Gastrocnemius medialis (tissue), 4 donors: ENCODE data around the gene GABRA5. TPM values are rescaled to one million over a fixed set of nuclear protein-coding genes. Genes with fewer than 3 reads are reported as not detected.
"Not testable (repeated sequence)": the region's sequence is repeated elsewhere in the genome, so short reads cannot be mapped to it uniquely, and the experiment has no call there.

ENCODE experiments used
- ATAC-seq, 2 donors: fragments of 150-250 bp; one replicate each; pipeline ENCODE4 v1.9.1; 2016
- DNase-seq, 2 donors: peaks; one replicate each; pipeline ENCODE4 v3.0.0-alpha.2; 2019
- H3K27ac ChIP-seq, 4 donors: fragments of 200-600 bp; sonication (generic); 1 replicate in 1 of 4; 2 replicates in 3 of 4; pipeline ENCODE4 v1.5.1; 2016 to 2018; ENCODE audit warnings: mild to moderate bottlenecking in 2 of 4, moderate library complexity in 1 of 4
- H3K27me3 ChIP-seq, 3 donors: fragments of 200-600 bp; sonication (generic) in 2 of 3; 1 replicate in 1 of 3; 2 replicates in 2 of 3; pipeline versions ENCODE4 v1.5.1 to v1.6.0; 2016 to 2019; ENCODE audit warnings: mild to moderate bottlenecking in 1 of 3, moderate library complexity in 1 of 3
- H3K36me3 ChIP-seq, 2 donors: fragments of 200-600 bp; sonication (generic) in 1 of 2; one replicate each; pipeline ENCODE4 v1.5.1; 2017 to 2018
- H3K4me1 ChIP-seq, 2 donors: fragments of 200-600 bp; sonication (generic) in 1 of 2; one replicate each; pipeline ENCODE4 v1.5.1; 2016 to 2017; ENCODE audit warnings: mild to moderate bottlenecking in 2 of 2
- H3K4me3 ChIP-seq, 4 donors: fragments of 200-600 bp; sonication (generic) in 3 of 4; 1 replicate in 1 of 4; 2 replicates in 3 of 4; pipeline ENCODE4 v1.5.1; 2016 to 2019; ENCODE audit warnings: mild to moderate bottlenecking in 2 of 4
- H3K9me3 ChIP-seq, 3 donors: fragments of 200-600 bp; sonication (generic) in 2 of 3; 1 replicate in 1 of 3; 2 replicates in 2 of 3; pipeline ENCODE4 v1.5.1; 2016 to 2019
- POLR2A ChIP-seq, 2 donors: fragments of 450-650 bp; IDR thresholded peaks; one replicate each; pipeline ENCODE4 v1.6.1; 2017; ENCODE audit warnings: antibody characterized with exemption in 2 of 2, mild to moderate bottlenecking in 2 of 2, moderate library complexity in 2 of 2
- in situ Hi-C, 4 donors: fragments of 200-750 bp; cut with MboI; loops; one replicate each; pipeline versions ENCODE4 v1.15.0 to v1.8.0; 2017; ENCODE audit warnings: low sequenced_read_pairs in 4 of 4
- intact Hi-C: fragments of 100-400 bp; cut with DNase I; formaldehyde crosslinking; loops from one replicate; pipeline ENCODE4 v1.15.1; 2023; ENCODE audit warnings: low total_unique reads
- total RNA-seq, 4 donors: library from RNA; depleted of rRNA; stranded (reverse); fragments of >200 nt; gene quantifications; one replicate each; pipeline versions ENCODE4 v1.1.0 to v1.2.3, GENCODE V29; 2016
- TF ChIP-seq, protein P1 (sequence below), 5 experiments: fragments of 450-650 bp in 3 of 5; fragments of 200-600 bp in 2 of 5; sonication (generic) in 2 of 5; IDR thresholded peaks in 4 of 5; conservative IDR thresholded peaks in 1 of 5; 1 replicate in 4 of 5; 2 replicates in 1 of 5; pipeline ENCODE4 v1.5.1; 2016 to 2019; ENCODE audit warnings: antibody characterized with exemption in 5 of 5, mild to moderate bottlenecking in 3 of 5, moderate library complexity in 3 of 5

Gene GABRA5
- total RNA-seq, 4 donors from 2014 or later, result not detected

DNA sequence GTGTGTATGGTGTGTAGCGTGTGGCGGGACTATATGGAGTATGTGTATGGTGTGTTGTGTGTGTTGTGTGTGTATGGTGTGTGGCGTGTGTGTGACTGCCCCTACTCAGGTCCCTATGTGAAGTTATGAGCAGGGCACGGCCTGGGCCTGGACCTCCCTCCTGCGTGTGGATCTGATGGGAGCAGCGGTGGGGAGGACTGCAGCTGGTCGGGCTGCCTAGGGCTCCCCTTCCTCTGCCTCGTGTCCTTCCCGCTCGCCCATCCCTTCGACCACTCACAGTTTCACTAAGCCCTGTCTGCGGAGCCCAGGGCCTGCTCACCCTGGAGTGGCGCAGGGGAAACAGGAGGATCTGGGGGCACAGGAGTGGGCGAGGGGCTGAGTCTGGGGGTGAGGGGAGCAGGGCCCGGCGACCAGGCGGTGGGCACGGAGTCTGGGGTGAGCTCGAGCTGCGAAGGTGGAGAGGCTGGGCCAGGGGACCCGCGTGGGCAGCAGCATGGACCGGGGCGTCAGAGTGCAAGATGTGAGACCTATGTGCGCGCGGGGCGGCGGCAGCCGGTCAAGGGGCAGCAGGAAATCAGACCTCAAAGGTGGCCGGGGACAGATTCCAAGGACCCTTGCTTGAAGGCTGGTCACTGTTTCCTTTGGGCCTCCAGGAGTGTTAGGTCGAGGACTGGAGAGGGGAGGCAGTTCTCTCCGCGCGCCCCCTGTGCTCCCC is 26.6 kb downstream of the GABRA5 start:
- TF ChIP-seq POLR2A (IDR thresholded peaks at IDR 0.05), result no peak
- TF ChIP-seq, protein P1, sequence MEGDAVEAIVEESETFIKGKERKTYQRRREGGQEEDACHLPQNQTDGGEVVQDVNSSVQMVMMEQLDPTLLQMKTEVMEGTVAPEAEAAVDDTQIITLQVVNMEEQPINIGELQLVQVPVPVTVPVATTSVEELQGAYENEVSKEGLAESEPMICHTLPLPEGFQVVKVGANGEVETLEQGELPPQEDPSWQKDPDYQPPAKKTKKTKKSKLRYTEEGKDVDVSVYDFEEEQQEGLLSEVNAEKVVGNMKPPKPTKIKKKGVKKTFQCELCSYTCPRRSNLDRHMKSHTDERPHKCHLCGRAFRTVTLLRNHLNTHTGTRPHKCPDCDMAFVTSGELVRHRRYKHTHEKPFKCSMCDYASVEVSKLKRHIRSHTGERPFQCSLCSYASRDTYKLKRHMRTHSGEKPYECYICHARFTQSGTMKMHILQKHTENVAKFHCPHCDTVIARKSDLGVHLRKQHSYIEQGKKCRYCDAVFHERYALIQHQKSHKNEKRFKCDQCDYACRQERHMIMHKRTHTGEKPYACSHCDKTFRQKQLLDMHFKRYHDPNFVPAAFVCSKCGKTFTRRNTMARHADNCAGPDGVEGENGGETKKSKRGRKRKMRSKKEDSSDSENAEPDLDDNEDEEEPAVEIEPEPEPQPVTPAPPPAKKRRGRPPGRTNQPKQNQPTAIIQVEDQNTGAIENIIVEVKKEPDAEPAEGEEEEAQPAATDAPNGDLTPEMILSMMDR (IDR thresholded peaks at IDR 0.05 in 4 of 5, conservative IDR thresholded peaks at IDR 0.05 in 1 of 5), result no peak
- Histone ChIP-seq H3K4me1 (no peaks in the 10 kb centered on the region), H3K27me3 (peaks cover 0 to 10% (median 2%) of the 10 kb centered on the region in 3 donors), H3K27ac (no peak overlapping the region), H3K36me3 (no peaks in the 10 kb centered on the region), H3K4me3 (no peak overlapping the region), H3K9me3 (no peaks in the 10 kb centered on the region)
- ATAC-seq (no peak), DNase-seq (no peak)
- intact Hi-C loops (no loop called here), in situ Hi-C loops (loop anchor here in 1 of 4 donors (25.0 kb wide), 2 partner anchors 469 to 1381 kb away; no protein-coding TSS in a partner anchor)

DNA sequence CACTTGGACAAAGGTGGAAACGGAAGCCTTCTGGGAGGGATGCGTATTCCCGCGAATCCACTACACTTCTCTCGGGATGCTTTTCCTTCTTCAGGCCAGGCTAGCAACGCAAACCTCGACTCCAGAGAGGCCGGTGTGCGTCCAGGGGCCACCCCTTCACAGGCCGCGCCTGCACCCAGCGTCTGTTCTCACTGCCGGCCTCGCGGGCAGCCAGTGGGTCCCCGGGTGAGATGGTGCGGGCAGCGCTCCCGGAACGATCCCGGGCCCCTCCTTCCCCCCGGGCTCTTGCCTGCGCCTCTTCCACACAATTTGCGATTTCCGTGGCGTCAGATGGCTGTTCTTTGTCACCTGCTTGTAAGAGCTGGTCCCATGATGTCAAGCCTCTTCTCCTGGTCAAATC is 27.3 kb downstream of the GABRA5 start:
- no peaks in the 10 kb centered on the region for H3K36me3 ChIP-seq
- no peak for ATAC-seq
- in situ Hi-C loops (loop anchor here in 1 of 4 donors (25.0 kb wide), 2 partner anchors 468 to 1382 kb away; no protein-coding TSS in a partner anchor), intact Hi-C loops (no loop called here)
- H3K27ac ChIP-seq, result no peak overlapping the region
- H3K4me3 ChIP-seq, result no peak overlapping the region
- peaks cover 0 to 10% (median 2%) of the 10 kb centered on the region in 3 donors for H3K27me3 ChIP-seq
- peaks cover 0 to 4% (median 0%) of the 10 kb centered on the region in 3 donors for H3K9me3 ChIP-seq
- H3K4me1 ChIP-seq, result no peaks in the 10 kb centered on the region
- TF ChIP-seq POLR2A (IDR thresholded peaks at IDR 0.05), result no peak
- TF ChIP-seq, protein P1 (IDR thresholded peaks at IDR 0.05 in 4 of 5, conservative IDR thresholded peaks at IDR 0.05 in 1 of 5), result no peak
- DNase-seq, result no peak

DNA sequence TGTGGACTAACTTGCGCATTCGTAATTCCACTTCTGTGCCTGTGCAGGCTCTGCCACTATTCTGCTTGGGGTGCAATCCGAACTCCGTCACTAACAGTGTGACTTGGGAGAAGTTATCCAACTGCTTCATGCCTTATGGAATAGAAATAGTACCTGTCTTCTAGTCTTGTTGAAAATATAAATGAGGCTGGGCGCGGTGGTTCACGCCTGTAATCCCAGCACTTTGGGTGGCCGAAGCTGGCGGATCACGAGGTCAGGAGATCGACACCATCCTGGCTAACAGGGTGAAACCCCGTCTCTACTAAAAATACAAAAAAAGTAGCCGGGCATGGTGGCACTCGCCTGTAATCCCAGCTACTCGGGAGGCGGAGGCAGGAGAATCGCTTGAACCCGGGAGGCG is 28.5 kb downstream of the GABRA5 start:
- in situ Hi-C loops, result loop anchor here in 1 of 4 donors (25.0 kb wide), 2 partner anchors 467 to 1383 kb away; no protein-coding TSS in a partner anchor
- ATAC-seq, H3K9me3 ChIP-seq, intact Hi-C loops, H3K36me3 ChIP-seq, H3K27me3 ChIP-seq, DNase-seq, H3K4me3 ChIP-seq, H3K4me1 ChIP-seq, H3K27ac ChIP-seq: not testable (repeated sequence)

DNA sequence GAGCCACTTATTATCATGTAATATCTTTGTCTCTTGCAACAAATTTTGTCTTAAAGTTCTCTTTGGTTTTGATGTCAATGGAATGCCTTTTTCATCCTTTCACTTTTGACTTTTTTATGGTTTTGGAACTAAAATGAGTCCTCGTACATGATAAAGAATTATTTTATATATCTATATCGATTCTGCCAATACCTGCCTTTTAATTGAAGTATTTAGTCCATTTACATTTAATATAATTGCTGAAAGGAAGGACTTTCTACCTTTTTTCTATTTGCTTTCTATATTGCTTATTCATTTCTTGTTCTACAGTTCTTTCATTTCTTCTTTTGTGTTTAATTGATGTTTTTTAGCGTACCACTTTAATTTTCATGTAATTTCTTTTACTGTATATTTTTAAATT is 32.8 kb downstream of the GABRA5 start:
- H3K9me3 ChIP-seq, result peaks cover 0 to 6% (median 0%) of the 10 kb centered on the region in 3 donors
- in situ Hi-C loops, result loop anchor here in 1 of 4 donors (25.0 kb wide), 3 partner anchors 113 to 1387 kb away; no protein-coding TSS in a partner anchor
- DNase-seq (no peak), ATAC-seq (no peak)
- no peaks in the 10 kb centered on the region for H3K36me3 ChIP-seq
- no peaks in the 10 kb centered on the region for H3K4me1 ChIP-seq
- H3K27ac ChIP-seq, result no peak overlapping the region
- H3K27me3 ChIP-seq, result no peaks in the 10 kb centered on the region
- intact Hi-C loops, result no loop called here
- H3K4me3 ChIP-seq, result no peak overlapping the region
- TF ChIP-seq, protein P1 (IDR thresholded peaks at IDR 0.05 in 4 of 5, conservative IDR thresholded peaks at IDR 0.05 in 1 of 5), result no peak
- TF ChIP-seq POLR2A (IDR thresholded peaks at IDR 0.05), result no peak

DNA sequence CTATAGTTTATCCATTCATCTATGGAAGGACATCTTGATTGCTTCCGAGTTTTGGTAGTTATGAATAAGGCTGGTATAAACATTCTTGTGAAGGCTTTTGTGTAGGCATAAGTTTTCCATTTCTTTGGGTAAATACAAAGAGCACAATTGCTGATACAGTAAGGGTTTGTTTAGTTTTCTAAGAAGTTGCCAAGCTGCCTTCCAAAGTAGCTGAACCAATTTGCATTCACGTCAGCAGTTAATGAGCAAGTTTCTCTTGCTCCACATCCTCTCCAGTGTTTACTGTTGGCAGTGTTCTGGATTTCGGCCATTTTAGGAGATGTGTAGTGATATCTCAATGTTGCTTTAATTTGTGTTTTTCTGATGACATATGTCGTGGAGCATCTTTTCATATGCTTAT is 34.2 kb downstream of the GABRA5 start:
- intact Hi-C loops, result no loop called here
- in situ Hi-C loops, result loop anchor here in 1 of 4 donors (25.0 kb wide), 1 partner anchor 111 kb away; no protein-coding TSS in a partner anchor

More for the DNA sequence above, 34.2 kb downstream of the GABRA5 start:
- no peak for ATAC-seq
- TF ChIP-seq, protein P1 (IDR thresholded peaks at IDR 0.05 in 4 of 5, conservative IDR thresholded peaks at IDR 0.05 in 1 of 5), result no peak
- no peak for TF ChIP-seq POLR2A (IDR thresholded peaks at IDR 0.05)
- Histone ChIP-seq H3K27me3 (no peaks in the 10 kb centered on the region), H3K4me3 (no peak overlapping the region), H3K9me3 (peaks cover 0 to 6% (median 0%) of the 10 kb centered on the region in 3 donors), H3K4me1 (no peaks in the 10 kb centered on the region), H3K36me3 (no peaks in the 10 kb centered on the region), H3K27ac (no peak overlapping the region)
- no peak for DNase-seq
